Coronary artery (tissue), 2 donors: ENCODE data around the gene CLDN1.

Source experiments
- DNase-seq: peaks from one replicate; pipeline ENCODE4 v3.0.0-alpha.2; 2017; ENCODE audit warnings: low spot score
- H3K27ac ChIP-seq, 2 donors: fragments of 200-600 bp; sonication (generic); one replicate each; pipeline ENCODE4 v1.5.1; 2016 to 2019
- H3K4me3 ChIP-seq: fragments of 200-600 bp; sonication (generic); 2 replicates; pipeline ENCODE4 v1.5.1; 2016; ENCODE audit warnings: mild to moderate bottlenecking, moderate library complexity
- CTCF ChIP-seq: fragments of 200-600 bp; sonication (generic); IDR thresholded peaks from one replicate; pipeline ENCODE4 v1.5.1; 2019; ENCODE audit warnings: antibody characterized with exemption

Gene CLDN1

GRCh38 chr3:190362258-190362657 lies 40.0 kb upstream of the CLDN1 start:
- H3K4me3 ChIP-seq: no peak overlapping the region
- no peak overlapping the region for H3K27ac ChIP-seq
- no peak for TF ChIP-seq CTCF
- DNase-seq: no peak

- no peak for DNase-seq
- H3K27ac ChIP-seq: no peak overlapping the region
- no peak for TF ChIP-seq CTCF
- no peak overlapping the region for H3K4me3 ChIP-seq
Measured at GRCh38 chr3:190361791-190362190, 39.5 kb upstream of the CLDN1 start.

GRCh38 chr3:190360228-190360627 lies 38.0 kb upstream of the CLDN1 start:
- H3K27ac ChIP-seq: no peak overlapping the region
- no peak for TF ChIP-seq CTCF
- no peak overlapping the region for H3K4me3 ChIP-seq
- DNase-seq: no peak

- TF ChIP-seq CTCF: no peak
- Histone ChIP-seq H3K4me3 (no peak overlapping the region), H3K27ac (no peak overlapping the region)
- DNase-seq: no peak
Measured at GRCh38 chr3:190359813-190360212, 37.6 kb upstream of the CLDN1 start.

GRCh38 chr3:190357468-190357867 lies 35.2 kb upstream of the CLDN1 start:
- no peak for TF ChIP-seq CTCF
- H3K4me3 ChIP-seq: no peak overlapping the region
- no peak for DNase-seq
- no peak overlapping the region for H3K27ac ChIP-seq

- H3K27ac ChIP-seq: no peak overlapping the region
- H3K4me3 ChIP-seq: no peak overlapping the region
- no peak for DNase-seq
- TF ChIP-seq CTCF: no peak
Measured at GRCh38 chr3:190356246-190356645, 34.0 kb upstream of the CLDN1 start.

- no peak for DNase-seq
- H3K27ac ChIP-seq: no peak overlapping the region
- no peak overlapping the region for H3K4me3 ChIP-seq
- TF ChIP-seq CTCF: no peak
Measured at GRCh38 chr3:190352861-190353457, 30.7 kb upstream of the CLDN1 start.
